GM13977 (cell line): ENCODE results near the gene RUNX3.

ENCODE experiments used
- DNase-seq: peaks from one replicate; pipeline ENCODE4 v3.0.0; 2012; ENCODE audit warnings: low spot score
- in situ Hi-C: fragments of 300-500 bp; cut with MboI; formaldehyde crosslinking; loops from one replicate; pipeline ENCODE4 v1.12.0; 2022; ENCODE audit warnings: low sequenced_read_pairs, low pct_unique_long_range_greater_than_20kb, mixed read lengths, inconsistent platforms; ENCODE audit not compliant: unreplicated experiment
- TF ChIP-seq, protein P1 (sequence below): IDR thresholded peaks from 2 replicates; pipeline ENCODE4 v1.5.1; 2012; ENCODE audit warnings: mild to moderate bottlenecking, control low read depth; ENCODE audit not compliant: insufficient read depth; ENCODE audit errors: extremely low read depth, missing control alignments

RUNX3 gene

DNA sequence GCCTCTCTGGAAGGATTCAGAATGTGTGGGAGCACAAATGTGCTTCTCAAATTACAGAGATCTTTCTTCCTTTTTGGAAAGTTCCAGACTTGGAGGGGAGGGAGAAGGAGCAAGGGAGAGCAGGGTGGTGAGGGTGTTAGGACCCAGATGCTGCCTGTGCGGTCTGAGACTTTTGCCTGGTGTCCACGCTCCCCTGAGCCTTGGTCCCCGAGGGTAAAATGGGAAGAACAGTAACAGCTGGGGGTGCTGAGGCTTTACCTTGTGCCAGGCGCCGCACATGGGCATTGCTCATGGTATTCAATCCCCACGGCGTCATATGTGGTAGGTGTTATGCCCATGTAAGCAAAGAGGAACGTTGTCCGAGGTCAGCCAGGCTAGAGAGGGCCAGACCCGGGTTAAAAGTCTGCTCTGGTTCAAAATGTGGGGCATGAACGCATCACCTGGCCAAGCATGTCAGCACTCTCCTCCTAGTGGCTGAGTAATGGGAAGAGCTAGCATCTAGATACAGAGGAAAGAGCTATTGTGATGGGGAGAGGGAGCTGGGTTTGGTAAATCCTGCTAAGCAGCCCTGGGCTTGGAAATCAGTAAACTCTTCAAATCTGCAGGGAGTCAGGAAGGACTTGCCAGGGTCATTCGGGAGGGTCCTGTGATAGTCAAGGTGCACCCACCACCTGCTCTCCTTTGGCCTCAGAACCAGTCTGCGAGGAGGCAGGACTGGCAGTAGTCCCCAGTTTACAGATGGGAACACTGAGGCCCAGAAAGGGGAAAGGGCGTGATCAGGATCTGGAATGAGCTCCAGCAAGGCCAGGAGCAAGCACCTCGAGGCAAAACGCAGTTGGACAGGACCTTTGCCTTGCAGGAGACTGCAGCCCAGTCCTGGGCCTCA is 4.5 kb upstream of the RUNX3 start:
- in situ Hi-C loops: loop anchor here (10.0 kb wide), 1 partner anchor 100 kb away; no protein-coding TSS in a partner anchor
- TF ChIP-seq, protein P1, sequence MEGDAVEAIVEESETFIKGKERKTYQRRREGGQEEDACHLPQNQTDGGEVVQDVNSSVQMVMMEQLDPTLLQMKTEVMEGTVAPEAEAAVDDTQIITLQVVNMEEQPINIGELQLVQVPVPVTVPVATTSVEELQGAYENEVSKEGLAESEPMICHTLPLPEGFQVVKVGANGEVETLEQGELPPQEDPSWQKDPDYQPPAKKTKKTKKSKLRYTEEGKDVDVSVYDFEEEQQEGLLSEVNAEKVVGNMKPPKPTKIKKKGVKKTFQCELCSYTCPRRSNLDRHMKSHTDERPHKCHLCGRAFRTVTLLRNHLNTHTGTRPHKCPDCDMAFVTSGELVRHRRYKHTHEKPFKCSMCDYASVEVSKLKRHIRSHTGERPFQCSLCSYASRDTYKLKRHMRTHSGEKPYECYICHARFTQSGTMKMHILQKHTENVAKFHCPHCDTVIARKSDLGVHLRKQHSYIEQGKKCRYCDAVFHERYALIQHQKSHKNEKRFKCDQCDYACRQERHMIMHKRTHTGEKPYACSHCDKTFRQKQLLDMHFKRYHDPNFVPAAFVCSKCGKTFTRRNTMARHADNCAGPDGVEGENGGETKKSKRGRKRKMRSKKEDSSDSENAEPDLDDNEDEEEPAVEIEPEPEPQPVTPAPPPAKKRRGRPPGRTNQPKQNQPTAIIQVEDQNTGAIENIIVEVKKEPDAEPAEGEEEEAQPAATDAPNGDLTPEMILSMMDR: no peak
- no peak for DNase-seq

DNA sequence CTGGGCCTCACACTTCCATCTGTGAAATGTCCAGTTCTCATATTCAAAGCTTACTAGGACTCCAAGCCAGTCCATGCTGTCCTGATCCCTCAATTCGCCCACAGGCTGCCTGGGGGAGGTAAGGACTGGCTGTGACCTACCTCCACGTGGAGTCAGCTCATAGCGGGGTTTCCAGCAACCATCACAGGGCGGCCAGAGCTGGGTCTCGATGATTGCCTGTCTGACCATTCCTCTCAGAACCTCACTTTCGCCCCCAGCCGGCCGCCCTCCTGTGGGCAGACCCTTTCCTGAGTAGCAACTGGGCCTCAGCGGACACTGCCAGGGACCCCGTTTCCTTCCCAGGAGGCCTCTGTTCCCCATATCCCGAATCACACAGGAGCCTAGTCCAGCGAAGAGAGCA is 3.4 kb upstream of the RUNX3 start:
- in situ Hi-C loops: loop anchor here (10.0 kb wide), 1 partner anchor 101 kb away; no protein-coding TSS in a partner anchor
- TF ChIP-seq, protein P1: no peak
- no peak for DNase-seq

DNA sequence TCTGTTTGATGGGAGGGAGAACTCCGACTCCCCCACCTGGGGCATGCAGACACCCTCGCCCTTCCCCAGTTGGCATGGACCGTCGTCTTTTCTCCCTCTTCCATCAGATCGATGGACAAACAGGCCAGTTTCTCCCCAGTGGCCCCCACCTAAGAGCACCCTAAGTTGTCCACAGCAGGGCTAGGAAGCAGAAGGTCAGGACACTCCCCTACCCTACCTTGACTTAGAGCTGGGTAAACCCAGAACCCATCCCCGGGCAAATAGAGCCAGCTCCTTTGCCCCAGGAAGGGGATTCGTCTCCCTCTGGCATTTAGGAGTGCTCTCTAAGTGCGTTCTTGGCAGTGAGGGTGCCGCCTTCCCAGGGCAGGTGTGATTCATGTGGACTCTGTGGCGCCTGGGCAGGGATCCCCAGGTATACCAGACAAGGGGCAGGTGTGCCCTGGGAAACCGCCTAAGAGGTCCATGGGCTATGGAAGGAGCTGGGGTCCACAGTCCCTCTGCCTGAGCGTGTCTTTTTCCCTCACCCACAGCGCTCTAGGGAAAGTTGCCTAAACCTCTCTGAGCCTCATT is 2.7 kb upstream of the RUNX3 start:
- TF ChIP-seq, protein P1: no peak
- in situ Hi-C loops: loop anchor here (10.0 kb wide), 1 partner anchor 102 kb away; no protein-coding TSS in a partner anchor
- DNase-seq: no peak

DNA sequence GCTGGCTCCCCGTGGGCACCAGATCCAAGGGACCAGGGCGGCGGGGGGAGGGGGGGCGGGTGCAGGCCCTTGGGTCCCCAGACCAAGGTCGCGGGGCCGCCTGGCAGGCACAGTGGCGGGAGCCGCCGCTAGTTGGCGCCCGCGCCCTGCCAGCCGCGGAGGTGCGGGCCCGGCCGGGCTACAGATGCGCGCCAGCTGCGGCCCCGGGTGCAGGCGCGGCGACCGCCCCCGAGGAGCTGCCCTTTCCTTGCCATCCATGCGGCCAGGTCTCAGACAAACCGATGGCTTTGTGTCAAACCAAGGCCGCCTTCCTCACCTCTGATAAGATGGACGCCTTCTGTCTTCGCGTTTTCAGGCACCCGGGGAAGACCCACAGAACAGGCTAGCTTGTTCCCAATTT is 2.2 kb upstream of the RUNX3 start:
- in situ Hi-C loops: loop anchor here (10.0 kb wide), 1 partner anchor 103 kb away; no protein-coding TSS in a partner anchor
- DNase-seq: peak; percentile 88
- TF ChIP-seq, protein P1: peak; percentile 83

DNA sequence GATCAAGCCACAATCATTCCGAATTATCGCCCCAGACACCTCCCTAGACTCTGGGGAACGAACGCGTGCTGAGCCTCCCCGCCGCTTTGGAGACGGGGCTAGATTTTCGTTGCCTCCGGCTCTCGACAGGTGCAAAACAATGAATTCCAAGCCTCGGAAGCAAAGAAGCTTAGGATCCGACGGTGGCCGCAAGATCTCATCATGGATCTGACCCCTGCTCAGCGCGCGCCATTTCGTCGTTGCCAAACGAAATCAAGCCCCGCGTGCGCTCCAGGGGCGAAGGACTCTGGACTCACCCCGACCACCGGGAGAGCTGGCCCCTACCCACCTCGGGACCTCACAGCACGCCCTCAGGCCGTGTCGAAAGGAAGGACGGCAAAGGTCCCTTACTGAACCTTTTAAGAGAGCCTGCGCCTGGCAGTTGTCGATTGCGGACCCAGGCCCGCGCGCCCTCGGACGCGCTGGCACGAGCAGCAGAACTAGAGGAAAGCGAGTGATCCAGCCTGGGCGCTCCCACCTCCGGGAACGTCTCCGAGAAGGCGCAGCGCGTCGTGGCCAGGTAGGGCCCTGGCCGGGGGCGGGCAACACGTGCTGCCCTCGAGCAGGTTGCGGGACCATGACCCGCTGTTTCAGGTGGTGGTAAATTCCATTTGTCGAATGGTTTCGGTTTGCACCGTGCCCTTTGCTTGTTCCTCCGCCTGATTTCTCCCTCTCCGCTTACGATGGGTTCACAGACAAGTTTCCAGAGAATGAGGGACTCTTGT is 1.6 kb upstream of the RUNX3 start:
- DNase-seq: no peak
- TF ChIP-seq, protein P1: no peak
- in situ Hi-C loops: loop anchor here (10.0 kb wide), 1 partner anchor 103 kb away; no protein-coding TSS in a partner anchor

DNA sequence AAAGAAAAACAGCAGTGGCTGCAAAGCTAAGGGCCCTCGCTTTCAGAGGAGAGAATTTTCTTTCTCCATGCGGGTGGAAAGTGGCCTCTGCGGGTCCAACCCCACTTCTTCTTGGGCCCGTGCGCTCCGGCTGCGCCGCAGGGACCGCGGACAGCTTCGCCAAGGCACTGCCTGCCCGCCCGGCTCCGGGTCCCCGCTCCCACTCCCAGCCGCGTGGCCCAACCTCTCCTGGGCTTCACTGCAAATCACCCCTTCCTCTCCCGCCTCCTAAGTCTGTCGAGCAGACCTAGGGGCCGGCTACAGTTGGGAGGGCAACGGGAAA is 1.0 kb upstream of the RUNX3 start:
- in situ Hi-C loops: loop anchor here (10.0 kb wide), 1 partner anchor 104 kb away; no protein-coding TSS in a partner anchor
- TF ChIP-seq, protein P1: no peak
- no peak for DNase-seq
